NCI-H446 (cell line): ENCODE measurements around the gene NXPH4.

Source experiments
- DNase-seq, 2 experiments: peaks; one replicate each; lab custom pipeline; 2025; lab: John Stamatoyannopoulos, UW

The NXPH4 gene

DNA sequence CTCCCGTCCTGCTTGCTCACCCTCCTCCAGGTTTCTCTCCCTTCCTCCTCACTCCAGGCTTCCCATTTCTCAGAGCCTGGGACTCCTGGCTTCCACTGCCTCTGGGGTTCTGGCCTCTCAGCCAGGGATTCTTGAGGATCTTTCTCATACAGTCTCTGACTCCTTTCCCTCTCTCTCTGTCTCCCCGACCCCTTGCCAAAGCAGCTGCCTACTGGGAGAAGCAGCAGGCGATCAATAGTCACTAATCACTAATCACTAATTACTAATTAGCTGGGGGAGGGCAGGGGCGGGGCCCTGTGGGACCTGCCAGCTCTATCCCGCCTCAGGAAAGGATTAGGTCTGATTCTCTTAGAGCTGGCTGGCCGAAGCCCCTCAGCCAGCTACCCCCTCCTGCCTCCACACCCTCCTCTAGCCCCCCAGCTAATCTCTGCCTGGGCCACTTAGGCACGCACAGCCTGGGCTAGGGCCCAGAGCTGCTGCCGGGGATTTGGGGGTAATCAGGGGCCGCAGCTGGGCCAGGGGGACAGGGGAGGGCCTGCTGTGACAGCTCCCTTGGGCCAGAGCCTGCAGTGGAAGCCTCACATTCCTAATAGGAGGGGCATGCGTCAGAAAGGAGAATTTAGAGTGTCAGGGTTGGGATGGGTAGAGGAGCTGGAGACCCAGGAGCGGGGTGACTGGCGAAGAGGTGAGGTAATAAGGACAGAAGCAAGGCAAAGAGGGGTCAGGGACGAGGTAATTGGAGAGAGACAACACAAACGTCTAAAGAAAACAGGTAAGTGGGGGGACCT lies 2.8 kb downstream of the NXPH4 start:
- no peak for DNase-seq

DNA sequence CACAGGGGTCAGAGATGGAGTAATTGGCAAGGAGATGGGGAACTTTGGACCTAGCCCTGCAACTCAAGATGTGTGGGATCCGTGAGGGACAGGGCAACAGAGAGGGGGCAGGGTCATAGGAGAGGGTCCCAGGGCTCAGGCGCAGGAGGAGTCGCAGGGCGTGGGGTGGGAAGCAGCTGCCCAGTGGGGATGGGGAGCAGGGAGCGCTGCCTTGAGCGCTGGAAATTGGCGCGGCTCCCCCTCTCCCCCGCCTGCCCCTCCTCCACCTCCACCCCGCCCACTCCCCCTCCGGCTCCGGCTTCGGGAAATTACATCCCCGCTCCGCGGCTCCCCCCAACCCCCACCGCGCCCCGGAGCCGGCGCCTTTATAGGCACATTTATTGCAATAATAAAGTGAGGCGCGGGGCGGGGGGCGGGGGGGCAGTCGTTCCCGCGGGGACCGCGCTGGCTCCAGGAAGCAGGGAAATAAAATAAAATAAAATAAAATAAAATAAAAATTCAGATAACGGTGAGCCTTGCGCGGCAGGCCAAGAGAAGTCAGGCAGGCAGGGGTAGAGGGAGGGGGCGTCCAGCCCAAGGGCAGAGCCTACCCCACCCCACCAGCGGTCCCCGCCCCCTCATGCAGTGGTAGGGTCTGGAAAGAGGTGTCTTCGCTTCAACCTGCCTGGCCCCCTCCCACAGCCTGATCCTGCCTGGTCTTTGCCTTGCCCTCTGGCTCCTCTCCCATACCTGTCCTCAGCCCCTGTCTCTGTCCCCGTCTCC lies 3.6 kb downstream of the NXPH4 start:
- no peak for DNase-seq

DNA sequence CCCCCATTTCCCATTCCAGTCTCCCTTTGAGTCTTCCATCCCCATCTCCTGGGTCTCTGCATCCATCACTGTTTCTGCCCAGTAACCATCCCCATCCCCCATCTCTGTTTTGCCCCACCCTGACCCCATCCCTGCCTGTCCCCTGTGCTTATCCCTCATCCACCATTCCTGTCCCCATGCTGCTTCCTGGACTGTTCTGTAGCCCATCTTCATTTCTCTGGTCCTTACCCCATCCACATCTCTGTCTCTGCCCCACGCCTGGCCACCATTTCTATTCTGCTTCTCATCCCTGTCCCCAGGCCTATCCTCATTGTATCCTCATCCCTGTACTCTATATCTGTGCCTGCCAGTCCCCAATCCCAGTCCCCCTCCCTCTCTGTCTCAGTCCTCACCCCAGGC lies 4.2 kb downstream of the NXPH4 start:
- DNase-seq = no peak

DNA sequence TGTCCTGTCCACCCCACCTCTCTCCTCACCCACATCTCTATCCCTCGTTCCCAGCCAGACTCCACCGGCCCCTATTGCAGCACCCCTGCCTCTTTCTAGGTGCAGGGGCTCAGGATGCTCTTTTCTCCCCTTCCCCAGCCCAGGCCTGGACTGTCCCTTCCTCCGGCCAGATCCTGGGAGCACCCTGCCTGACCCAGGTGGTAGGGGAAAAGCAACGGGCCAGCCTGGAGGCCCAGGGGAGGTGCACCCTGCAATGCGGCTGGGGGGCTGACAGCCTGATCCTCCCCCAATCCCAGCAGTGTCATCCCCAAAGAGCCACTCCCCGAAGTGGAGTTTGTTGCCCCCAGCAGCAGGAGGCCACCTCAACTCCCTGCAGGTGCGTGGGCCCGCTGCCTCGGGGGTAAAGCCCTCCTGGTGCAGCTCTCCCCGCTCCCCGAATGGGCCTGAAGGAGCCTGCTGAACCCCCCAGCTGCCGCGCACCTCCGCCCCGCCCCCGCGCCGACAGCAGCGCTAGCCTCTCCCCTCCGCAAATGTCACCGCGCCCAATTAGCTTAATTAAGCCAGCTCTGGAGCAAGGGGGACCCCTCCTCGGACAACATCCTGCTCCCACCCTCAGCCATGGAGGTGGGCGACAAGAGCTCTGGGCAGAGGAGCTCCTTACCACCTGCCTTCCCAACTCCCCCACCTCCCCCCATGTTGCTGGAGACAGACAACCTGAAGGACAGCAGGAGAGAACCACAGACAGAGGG lies 4.7 kb downstream of the NXPH4 start:
- DNase-seq = no peak

DNA sequence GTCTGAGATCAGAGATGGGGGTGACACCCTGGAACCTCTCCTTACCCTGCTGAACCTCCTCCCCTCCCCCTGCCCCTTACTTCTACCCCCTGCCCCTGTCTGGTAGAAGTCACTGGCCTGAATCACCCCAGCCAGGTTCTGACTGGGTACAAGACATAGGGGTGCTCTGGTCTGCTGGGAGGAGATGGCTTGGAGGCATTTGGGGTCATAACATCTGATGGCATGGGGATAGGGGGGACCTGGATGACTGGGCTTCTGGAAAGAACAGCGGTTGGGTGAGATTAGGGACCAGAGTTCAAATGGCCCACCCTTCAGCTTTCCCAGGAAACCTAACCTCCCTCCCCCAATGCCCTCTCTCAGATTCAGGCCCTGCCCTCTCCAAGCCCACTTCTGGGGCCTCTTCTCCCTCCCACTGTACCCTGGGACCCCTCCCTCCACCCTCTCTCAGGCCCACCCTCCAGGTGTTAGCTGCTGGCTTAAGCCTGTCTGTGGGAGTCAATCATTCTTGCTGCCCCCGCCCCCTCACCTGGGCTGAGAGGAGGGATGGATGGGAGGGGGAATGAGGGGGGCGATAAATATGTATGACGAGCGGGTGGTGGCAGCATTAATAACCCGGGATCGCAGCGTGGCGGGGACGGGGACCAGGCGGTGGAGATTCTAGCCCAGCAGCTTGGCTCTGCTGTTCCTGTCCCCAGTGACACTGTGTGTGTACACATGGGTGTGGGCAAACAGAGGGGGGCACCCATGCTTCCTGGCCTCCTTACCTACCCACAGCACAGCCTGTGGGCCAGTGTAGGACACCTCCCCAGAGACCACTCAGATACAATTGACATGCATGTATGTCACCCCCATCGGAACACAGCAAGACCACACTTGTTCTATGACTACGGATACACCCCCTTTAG lies 5.9 kb downstream of the NXPH4 start:
- no peak for DNase-seq

DNA sequence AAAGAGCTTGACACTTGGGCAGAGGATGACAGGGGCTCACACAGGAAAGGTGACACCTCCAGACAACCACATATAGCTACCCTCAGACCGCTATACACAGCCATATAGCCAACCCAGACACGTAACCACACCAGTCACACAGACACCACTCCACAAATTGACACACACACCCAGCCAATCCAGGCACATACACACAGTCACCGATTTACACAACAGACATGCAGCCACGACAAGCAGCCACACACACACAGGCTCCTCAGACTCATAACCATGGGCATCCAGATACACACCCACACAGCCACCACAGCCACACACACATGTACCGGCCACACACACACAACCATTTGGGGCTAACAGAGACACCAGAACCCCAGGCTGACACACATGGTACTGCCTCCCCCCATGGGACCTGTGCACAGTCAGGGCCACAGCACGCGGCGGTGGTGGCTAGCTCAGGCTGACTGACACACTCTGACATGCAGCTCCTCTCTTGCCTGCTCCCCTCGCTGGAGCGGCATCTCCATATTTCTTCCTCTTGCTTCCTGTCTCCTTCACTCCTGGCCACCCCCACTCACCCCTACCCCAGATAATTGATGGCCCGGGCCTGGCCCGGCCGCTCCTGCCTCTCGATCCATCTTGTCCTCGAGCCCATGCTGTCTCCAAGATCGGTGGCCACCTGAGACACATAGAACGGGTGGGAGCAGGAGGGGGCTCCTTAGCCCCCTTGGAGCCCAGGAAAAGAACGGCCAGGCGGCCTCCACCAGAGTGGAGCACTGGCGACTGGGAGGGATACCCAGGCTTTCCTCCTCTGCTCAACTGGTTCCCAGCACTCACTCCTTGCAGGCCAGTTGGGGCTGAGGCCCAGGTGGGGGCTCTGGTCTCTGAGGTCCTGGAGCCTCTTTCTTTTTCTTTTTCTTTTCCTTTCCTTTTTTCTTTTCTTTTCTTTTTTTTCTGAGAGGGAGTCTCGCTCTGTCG lies 6.9 kb downstream of the NXPH4 start:
- no peak for DNase-seq

DNA sequence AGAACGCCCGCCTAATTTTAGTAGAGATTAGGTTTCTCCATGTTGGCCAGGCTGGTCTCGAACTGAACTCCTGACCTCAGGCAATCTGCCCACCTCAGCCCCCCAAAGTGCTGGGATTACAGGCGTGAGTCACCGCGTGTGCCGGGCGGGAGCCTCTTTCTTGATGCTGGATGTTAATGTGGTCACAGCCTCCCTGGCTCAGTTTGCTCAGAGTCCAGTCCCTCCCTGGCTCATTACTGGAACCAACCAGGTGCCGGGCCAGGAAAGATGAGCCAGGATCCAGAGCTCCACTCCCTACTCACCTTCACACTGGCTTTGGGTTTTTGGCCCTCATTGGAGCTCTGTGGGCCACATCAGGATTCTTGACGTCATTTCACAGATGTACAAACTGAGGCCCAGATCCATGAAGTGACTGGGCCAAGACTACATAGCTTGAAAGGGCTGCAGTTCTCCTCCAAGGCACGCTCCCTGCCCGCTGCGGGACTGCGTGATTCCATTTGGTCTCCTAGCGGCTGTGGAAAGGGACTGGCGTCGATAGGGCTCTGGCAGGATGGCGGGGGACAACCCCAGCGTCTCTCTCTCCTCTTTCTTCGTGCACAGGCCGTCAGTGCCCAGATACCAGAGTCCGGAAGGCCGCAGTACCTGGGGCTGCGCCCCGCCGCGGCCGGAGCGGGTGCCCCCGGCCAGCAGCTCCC lies 7.8 kb downstream of the NXPH4 start:
- DNase-seq = no peak

DNA sequence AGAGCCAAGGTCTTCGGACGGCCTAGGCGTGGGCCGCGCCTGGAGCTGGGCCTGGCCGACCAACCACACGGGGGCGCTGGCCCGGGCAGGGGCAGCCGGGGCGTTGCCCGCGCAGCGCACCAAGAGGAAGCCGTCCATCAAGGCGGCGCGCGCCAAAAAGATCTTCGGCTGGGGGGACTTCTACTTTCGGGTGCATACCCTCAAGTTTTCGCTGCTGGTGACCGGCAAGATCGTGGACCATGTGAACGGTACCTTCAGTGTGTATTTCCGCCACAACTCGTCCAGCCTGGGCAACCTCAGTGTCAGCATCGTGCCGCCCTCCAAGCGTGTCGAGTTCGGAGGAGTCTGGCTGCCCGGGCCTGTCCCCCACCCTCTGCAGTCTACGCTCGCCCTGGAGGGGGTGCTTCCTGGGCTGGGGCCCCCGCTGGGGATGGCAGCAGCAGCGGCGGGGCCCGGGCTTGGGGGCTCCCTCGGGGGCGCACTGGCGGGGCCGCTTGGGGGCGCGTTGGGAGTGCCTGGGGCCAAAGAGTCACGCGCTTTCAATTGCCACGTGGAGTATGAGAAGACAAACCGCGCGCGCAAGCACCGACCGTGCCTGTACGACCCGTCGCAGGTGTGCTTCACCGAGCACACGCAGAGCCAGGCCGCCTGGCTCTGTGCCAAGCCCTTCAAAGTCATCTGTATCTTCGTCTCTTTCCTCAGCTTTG lies 8.5 kb downstream of the NXPH4 start:
- peak in 1 of 2 experiments; percentile 15 for DNase-seq

DNA sequence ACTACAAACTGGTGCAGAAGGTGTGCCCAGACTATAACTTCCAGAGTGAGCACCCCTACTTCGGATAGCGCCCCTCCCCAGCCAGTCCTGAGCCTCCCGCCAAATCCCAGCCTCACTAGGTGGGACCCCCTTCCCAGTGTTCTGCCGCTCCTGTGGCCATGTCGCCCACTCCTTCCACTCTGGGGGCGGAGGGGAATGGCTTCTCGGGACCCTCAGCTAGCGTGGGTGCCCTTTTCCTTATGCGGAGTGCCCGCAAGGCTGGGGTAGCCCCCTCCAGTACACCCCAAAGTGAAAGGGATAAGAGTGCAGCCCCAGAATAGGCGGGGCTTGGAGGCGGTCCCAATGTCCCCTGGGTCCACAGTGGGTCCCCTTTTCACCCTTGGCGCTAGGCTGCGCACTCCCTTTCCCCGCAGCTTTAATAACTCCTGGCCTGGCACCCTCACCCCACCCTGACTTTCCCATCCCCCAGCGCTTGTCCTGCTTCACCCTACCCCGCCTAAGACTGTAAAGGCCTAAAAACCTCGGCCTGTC lies 9.2 kb downstream of the NXPH4 start:
- no peak for DNase-seq

DNA sequence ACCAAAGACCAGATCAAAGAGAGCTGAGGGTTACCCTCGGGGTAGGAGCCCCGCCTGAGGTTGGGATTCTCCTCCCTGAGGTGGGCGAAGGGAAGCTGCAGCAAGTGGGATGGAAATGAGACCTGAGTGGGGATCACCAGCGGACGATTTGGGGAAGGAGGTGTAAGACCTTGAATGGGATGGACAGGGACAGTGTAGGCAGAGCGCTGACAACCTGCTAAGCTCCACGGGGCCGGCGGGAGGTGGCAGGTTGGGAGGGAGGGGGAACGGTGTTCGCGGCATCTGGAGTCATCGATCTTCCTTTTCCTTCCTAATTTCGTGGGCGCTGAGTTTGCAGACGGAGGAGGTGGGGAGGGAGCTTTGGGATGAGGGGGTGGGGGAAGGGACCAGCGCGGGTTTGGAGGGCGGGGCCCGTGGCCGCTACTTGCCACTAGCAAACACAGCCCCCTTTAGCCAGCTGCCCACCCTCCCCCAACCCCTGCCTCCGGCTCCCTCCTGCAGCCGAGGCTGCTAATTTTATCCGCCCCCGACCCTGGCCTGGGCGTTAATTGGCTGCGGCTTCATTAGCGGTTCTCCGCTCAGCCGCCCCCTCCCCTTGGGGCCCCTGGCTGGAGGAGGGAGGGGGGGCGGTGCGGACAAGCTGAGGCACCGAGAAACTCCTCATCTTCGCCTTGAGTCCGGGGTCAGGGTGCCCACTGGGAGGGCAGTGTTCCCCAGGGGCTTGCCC lies 10.2 kb downstream of the NXPH4 start:
- DNase-seq = no peak

DNA sequence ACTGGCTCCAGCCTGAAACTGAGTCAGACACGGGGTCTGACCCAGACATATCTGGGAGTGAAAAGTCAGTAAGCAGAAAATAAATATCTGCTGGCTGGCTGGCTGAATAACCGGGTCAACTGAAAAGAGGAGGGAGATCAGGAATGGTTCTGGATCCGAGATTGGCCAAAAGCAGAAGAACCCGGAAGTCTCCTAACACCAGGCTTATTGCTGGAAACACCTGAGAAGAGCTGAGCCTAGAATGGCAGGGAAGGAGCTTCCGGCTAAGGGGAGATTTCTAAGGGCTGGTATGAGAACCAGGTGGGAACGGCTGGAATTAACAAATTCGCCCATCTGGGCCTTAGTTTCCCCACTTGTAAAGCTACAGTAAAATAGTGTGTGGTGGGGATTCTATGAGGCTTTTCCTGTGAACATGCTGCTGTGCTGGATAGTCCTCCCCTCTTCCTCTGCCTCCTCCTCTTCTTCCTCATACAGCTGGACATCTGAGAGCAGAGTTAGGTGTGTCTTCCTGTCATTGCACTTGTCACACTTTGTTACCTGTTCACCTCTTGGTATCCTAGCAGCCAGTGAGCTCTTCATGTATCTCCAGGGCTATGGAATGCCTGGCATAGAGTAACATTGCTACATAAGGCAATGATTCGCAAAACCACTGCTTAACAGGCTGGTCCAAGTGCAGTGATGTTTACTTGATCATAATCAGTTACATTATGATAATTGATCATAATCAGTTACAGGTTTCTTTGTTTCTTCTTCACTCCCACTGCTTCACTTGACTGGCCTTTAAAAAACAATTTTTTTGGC lies 10.9 kb downstream of the NXPH4 start:
- no peak for DNase-seq

DNA sequence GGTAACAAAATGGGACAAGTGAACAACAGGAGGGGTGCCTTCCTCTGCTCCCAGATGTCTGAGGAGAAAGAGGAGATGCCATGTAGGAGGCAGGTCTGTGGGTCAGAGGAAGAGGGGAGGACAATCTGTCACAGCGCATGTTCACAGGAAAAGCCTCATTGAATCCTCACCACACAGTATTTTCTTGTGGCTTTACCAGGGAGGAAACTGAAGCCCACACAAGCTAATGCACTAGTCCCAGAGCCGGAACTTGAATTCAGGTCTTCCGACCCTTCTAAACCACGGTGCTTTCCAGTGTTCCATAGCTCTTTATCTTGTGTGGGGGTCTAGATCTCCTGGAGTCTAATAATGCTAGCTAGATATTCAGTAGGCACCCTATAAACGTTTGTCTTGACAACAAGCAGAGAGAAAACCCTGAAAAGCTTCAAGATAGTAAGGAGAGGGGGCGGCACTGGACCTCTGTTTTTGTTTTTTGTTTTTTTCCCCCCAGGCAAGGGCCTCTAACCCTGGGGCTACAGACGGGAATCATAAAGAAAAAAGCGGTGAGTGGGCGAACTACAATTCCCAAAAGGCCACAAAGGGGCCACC lies 12.5 kb downstream of the NXPH4 start:
- DNase-seq = no peak

DNA sequence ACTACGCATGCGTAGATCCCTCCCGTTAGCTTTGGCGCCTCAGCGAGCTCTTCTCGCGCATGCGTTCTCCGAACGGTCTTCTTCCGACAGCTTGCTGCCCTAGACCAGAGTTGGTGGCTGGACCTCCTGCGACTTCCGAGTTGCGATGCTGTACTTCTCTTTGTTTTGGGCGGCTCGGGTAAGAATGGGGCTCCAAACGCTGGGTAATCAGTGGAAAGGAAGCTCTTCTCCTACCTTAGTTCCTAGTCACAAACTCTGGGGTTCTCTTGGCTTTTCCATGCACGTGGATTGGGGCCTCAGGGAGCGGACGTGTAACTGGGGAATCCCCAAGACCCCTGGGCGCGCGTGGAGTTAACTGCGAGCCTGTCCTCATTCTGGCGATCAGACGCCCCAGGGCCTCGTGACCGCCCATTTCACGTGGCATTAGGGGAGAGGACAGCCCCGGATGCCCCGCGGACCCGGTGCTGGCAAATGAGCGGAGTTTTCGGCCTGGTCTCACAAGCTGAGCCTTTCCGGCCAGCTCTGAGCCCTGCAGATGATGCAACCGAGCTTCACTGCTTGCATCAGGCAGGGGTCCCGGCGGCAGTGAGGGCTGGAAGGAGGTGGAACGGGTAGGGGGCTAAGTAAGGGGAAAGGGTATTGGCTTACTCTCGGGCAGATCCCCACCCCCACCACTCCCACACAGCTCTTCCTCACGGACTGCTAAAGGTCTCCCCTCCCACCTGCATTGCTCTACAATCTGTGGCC lies 13.2 kb downstream of the NXPH4 start, which contains the start of gene SHMT2:
TSS of gene SHMT2 (plus strand) at position 78 of the 747 bp plus-strand sequence. CDS start at position 146, 68 bp downstream.
- peak; percentile 87 to 97 for DNase-seq

DNA sequence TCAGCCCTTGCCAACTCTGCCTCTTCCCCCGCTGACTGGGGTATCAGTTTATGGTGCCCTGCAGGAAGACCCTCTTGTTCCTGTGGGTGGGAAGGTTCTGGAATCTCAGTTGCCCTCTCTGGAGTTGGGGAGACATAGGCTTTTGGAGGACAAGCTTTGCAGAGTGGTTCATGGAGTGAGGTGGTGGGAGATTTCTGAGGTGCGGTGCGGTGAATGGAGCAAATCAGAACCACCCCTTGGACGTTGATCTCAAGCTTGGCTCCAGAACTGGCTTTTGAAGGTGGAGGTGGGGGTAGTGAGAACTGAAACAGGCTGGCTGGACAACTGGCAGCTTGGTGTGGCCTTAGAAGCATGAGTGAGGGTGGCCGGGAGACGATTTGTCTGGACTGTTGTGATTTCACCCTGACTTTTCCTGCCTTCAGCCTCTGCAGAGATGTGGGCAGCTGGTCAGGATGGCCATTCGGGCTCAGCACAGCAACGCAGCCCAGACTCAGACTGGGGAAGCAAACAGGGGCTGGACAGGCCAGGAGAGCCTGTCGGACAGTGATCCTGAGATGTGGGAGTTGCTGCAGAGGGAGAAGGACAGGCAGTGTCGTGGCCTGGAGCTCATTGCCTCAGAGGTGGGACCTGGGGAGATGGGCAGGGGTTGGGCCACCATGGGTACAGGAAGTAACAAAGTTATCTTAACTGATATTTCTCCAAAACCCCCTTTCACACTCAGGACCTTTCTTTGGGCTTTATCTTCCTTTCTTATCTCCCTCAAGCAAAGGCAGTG lies 14.0 kb downstream of the NXPH4 start:
- DNase-seq = no peak

DNA sequence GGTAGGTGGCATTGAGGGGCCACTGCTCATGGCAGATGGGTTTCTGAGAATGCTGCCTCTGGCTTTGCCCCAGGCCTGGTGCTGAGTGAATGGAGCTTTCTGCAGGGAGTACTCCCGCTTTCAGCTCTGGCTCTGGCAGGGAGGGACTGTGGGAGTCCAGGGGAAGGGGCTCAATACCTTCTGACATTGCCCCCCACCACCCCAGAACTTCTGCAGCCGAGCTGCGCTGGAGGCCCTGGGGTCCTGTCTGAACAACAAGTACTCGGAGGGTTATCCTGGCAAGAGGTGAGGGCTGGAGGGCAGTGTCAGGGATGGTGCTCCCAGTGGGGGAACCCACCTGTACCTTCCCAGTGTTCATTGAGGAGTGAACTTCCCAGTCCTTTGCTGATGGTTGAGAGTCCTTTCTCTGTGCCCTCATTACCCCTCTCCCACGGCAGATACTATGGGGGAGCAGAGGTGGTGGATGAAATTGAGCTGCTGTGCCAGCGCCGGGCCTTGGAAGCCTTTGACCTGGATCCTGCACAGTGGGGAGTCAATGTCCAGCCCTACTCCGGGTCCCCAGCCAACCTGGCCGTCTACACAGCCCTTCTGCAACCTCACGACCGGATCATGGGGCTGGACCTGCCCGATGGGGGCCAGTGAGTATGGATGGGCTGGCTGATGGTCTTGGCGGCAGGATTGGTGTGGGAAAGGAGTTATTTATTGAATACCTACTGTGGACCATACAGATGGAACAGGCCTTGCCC lies 14.9 kb downstream of the NXPH4 start:
- DNase-seq = no peak
